B cell (primary cell): ENCODE data around the gene AVPI1. TPM values are rescaled to one million over a fixed set of nuclear protein-coding genes. Genes with fewer than 3 reads are reported as not detected.

ENCODE experiments used
- ATAC-seq: fragments of 200-7000 bp; cut with Tn5 transposase; one replicate; pipeline ENCODE4 v1.10.0; 2021; ENCODE audit warnings: low read depth, mild to moderate bottlenecking, moderate number of reproducible peaks, moderate library complexity
- CTCF ChIA-PET: fragments of 350-600 bp; sonication (Branson Sonifier 250); formaldehyde crosslinking; loops from one replicate; lab custom pipeline; 2021; ENCODE audit warnings: antibody characterized with exemption, inconsistent platforms; lab: Charles Lee
- POLR2A ChIA-PET: fragments of 350-600 bp; sonication (Branson Sonifier 250); formaldehyde crosslinking; loops from one replicate; lab custom pipeline; 2021; ENCODE audit warnings: antibody characterized with exemption; lab: Charles Lee
- DNase-seq: peaks from one replicate; pipeline ENCODE4 v3.0.0; 2013
- H2AFZ ChIP-seq: 2 replicates; pipeline ENCODE4 v1.6.1; 2012; ENCODE audit warnings: mild to moderate bottlenecking, low read depth, low read length; ENCODE audit not compliant: insufficient read depth, poor library complexity, severe bottlenecking
- H3K27ac ChIP-seq, 2 donors: 1 replicate in 1 of 2; 2 replicates in 1 of 2; pipeline ENCODE4 v1.5.1; 2012 to 2013; ENCODE audit warnings: low read length in 2 of 2, mild to moderate bottlenecking in 2 of 2, moderate library complexity in 1 of 2
- H3K27me3 ChIP-seq, 4 experiments: fragments of 200-600 bp in 1 of 4; sonication (generic) in 1 of 4; replicated peaks in 1 of 4; 1 replicate in 2 of 4; 2 replicates in 2 of 4; pipeline versions ENCODE4 v1.6.1 to v1.7.0; 2013 to 2016; ENCODE audit warnings: low read length in 3 of 4, mild to moderate bottlenecking in 2 of 4, mixed read lengths in 1 of 4, moderate library complexity in 1 of 4; ENCODE audit not compliant: insufficient read depth in 4 of 4, control insufficient read depth in 3 of 4; ENCODE audit errors: control extremely low read depth in 1 of 4
- H3K36me3 ChIP-seq, 2 experiments: replicated peaks in 1 of 2; 1 replicate in 1 of 2; 2 replicates in 1 of 2; pipeline versions ENCODE4 v1.6.1 to v1.7.1; 2013; ENCODE audit warnings: low read length in 1 of 2; ENCODE audit not compliant: insufficient read depth in 2 of 2, control insufficient read depth in 1 of 2; ENCODE audit errors: control extremely low read depth in 1 of 2, extremely low read depth in 1 of 2
- H3K4me1 ChIP-seq, 2 donors: fragments of 200-600 bp in 1 of 2; sonication (generic) in 1 of 2; 1 replicate in 1 of 2; 2 replicates in 1 of 2; pipeline versions ENCODE4 v1.5.1 to v1.6.1; 2013 to 2017; ENCODE audit warnings: low read length in 2 of 2; ENCODE audit not compliant: control insufficient read depth in 2 of 2, insufficient read depth in 2 of 2
- H3K4me2 ChIP-seq: replicated peaks from 2 replicates; pipeline ENCODE3; 2012; ENCODE audit warnings: mild to moderate bottlenecking, low read depth, low read length; ENCODE audit not compliant: poor library complexity, severe bottlenecking
- H3K4me3 ChIP-seq, 5 experiments: fragments of 200-600 bp in 1 of 5; sonication (generic) in 1 of 5; 1 replicate in 3 of 5; 2 replicates in 2 of 5; pipeline versions ENCODE4 v1.5.1 to v1.7.0; 2011 to 2016; ENCODE audit warnings: low read length in 4 of 5, mild to moderate bottlenecking in 4 of 5, low read depth in 2 of 5, control low read depth in 1 of 5, moderate library complexity in 1 of 5; ENCODE audit not compliant: insufficient read depth in 1 of 5; ENCODE audit errors: control extremely low read depth in 1 of 5, extremely low read depth in 1 of 5
- H3K79me2 ChIP-seq: fragments of 200-600 bp; sonication (generic); one replicate; pipeline ENCODE4 v1.6.0; 2016; ENCODE audit warnings: low read length; ENCODE audit not compliant: control insufficient read depth, insufficient read depth
- H3K9ac ChIP-seq: fragments of 200-600 bp; sonication (generic); 2 replicates; pipeline ENCODE4 v1.6.1; 2017; ENCODE audit warnings: mild to moderate bottlenecking, low read length, moderate library complexity
- H3K9me3 ChIP-seq, 3 donors: one replicate each; pipeline versions ENCODE4 v1.6.1 to v1.7.1; 2013; ENCODE audit warnings: low read length in 2 of 3; ENCODE audit not compliant: control insufficient read depth in 2 of 3, insufficient read depth in 1 of 3; ENCODE audit errors: control extremely low read depth in 1 of 3
- H4K20me1 ChIP-seq: 2 replicates; pipeline ENCODE4 v1.6.0; 2012; ENCODE audit warnings: mild to moderate bottlenecking, low read length; ENCODE audit not compliant: insufficient read depth, control insufficient read depth, poor library complexity, severe bottlenecking
- H3K27ac Mint-ChIP-seq: one replicate; pipeline ENCODE4 v1.8.0; 2021; ENCODE audit warnings: mixed read lengths
- H3K27me3 Mint-ChIP-seq: one replicate; pipeline ENCODE4 v1.8.0; 2021; ENCODE audit warnings: mixed read lengths
- H3K4me1 Mint-ChIP-seq: one replicate; pipeline ENCODE4 v1.8.0; 2021; ENCODE audit warnings: mixed read lengths
- H3K4me3 Mint-ChIP-seq: one replicate; pipeline ENCODE4 v1.8.0; 2021; ENCODE audit warnings: mixed read lengths
- H3K9me3 Mint-ChIP-seq: one replicate; pipeline ENCODE4 v1.8.0; 2022; ENCODE audit warnings: mixed read lengths; ENCODE audit not compliant: insufficient read depth
- EZH2 ChIP-seq: IDR thresholded peaks from 2 replicates; pipeline ENCODE4 v1.6.1; 2012; ENCODE audit warnings: borderline replicate concordance, low read depth, mild to moderate bottlenecking, moderate library complexity, low read length; ENCODE audit not compliant: insufficient read depth, poor library complexity, severe bottlenecking
- WGBS: methylation state at CpG from one replicate; pipeline ENCODE4 v1.1.5; 2013; ENCODE audit warnings: missing lambda C conversion rate; ENCODE audit not compliant: insufficient coverage; 5-methylcytosine and 5-hydroxymethylcytosine counted together
- intact Hi-C: fragments of 100-400 bp; cut with micrococcal nuclease; formaldehyde crosslinking; loops from one replicate; pipeline ENCODE4 v1.10.0; 2022
- polyA plus RNA-seq: library from polyadenylated mRNA; depleted of rRNA; stranded (reverse); fragments of >200 nt; gene quantifications from 2 replicates; pipeline ENCODE4 v1.2.3, GENCODE V29; 2012
- total RNA-seq, 2 donors: library from RNA; stranded (reverse); fragments of 120-200 nt in 1 of 2; gene quantifications; 1 replicate in 1 of 2; 2 replicates in 1 of 2; pipeline versions ENCODE4 v1.2.3 to v1.2.4, GENCODE V29; 2013 to 2022
- TF ChIP-seq, protein P1 (sequence below): fragments of 200-600 bp; IDR thresholded peaks from one replicate; pipeline ENCODE4 v1.8.0; 2022; ENCODE audit warnings: antibody characterized with exemption, mild to moderate bottlenecking

The AVPI1 gene
- total and polyA plus RNA-seq, 2 donors (not counting 1 experiment from before 2014, with no cell fraction given) = 3.6 to 3.9 TPM

DNA sequence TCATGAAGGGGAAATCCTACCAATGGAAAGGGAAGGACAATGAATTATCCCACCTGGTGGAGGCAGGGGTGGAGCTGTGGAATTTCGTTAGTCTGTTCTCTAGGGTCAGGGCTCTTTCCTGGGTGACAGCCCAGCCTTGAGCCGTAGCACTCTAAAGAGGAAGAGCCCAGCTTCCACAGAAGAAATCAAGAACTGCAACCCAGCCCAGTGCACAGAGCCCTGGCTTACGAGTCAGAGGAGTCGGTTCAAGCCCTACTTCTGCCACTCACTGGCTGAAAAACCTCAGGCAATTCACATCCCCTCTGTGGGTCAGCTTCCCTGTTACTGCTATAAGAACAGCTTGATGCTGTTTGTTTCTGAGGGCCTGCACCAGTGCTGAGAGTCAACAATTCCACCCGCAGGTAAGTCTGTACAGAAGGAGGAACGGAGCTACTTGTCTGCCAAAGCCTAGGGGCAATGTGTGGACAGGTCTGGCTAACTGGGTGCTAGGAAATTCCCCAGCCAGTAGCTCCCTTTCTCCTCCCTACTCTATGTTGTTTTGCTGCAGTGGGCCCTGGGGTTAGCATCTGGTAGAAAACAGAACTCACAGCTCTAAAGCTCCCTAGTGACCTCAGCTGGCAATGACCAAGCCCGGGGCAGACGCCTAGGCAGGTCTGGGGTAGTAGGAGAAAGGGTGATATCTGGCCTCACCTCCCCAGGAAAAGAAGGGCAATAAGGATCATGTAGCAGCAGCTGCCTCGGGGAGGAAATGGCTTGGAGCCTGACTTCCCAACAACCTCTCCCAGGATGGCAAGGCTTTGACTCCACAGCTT is 3.3 kb downstream of the AVPI1 start:
- ChIA-PET POLR2A (interaction anchor here (0.7 kb wide), 1 partner anchor 78 kb away, joined by 4 read pairs; no protein-coding TSS in a partner anchor), CTCF (interaction anchor here (1.0 to 12.0 kb wide), 6 partner anchors 10 to 220 kb away, joined by 3 to 267 read pairs (median 4); partner anchors contain the start of gene ZFYVE27)
- ATAC-seq (no peak), DNase-seq (no peak)
- Mint-ChIP-seq H3K27me3 (no peaks in the 10 kb centered on the region), H3K9me3 (no peaks in the 10 kb centered on the region), H3K4me3 (no peak overlapping the region), H3K27ac (no peak overlapping the region), H3K4me1 (peaks cover 14% of the 10 kb centered on the region)
- peaks cover 4 to 15% of the 10 kb centered on the region in 2 donors for H3K4me1 ChIP-seq
- H3K79me2 ChIP-seq = no peaks in the 10 kb centered on the region
- WGBS = 83% methylated on average over 9 of the region's 9 CpGs
- H3K27ac ChIP-seq = no peak overlapping the region
- H3K9me3 ChIP-seq = no peaks in the 10 kb centered on the region
- H2AFZ ChIP-seq = no peak overlapping the region
- H3K4me2 ChIP-seq = no peak overlapping the region
- intact Hi-C loops = no loop called here
- TF ChIP-seq EZH2 = no peak
- TF ChIP-seq, protein P1, sequence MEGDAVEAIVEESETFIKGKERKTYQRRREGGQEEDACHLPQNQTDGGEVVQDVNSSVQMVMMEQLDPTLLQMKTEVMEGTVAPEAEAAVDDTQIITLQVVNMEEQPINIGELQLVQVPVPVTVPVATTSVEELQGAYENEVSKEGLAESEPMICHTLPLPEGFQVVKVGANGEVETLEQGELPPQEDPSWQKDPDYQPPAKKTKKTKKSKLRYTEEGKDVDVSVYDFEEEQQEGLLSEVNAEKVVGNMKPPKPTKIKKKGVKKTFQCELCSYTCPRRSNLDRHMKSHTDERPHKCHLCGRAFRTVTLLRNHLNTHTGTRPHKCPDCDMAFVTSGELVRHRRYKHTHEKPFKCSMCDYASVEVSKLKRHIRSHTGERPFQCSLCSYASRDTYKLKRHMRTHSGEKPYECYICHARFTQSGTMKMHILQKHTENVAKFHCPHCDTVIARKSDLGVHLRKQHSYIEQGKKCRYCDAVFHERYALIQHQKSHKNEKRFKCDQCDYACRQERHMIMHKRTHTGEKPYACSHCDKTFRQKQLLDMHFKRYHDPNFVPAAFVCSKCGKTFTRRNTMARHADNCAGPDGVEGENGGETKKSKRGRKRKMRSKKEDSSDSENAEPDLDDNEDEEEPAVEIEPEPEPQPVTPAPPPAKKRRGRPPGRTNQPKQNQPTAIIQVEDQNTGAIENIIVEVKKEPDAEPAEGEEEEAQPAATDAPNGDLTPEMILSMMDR = no peak
- no peaks in the 10 kb centered on the region for H4K20me1 ChIP-seq
- no peaks in the 10 kb centered on the region for H3K27me3 ChIP-seq
- no peaks in the 10 kb centered on the region for H3K36me3 ChIP-seq
- no peak overlapping the region for H3K4me3 ChIP-seq
- no peak overlapping the region for H3K9ac ChIP-seq

DNA sequence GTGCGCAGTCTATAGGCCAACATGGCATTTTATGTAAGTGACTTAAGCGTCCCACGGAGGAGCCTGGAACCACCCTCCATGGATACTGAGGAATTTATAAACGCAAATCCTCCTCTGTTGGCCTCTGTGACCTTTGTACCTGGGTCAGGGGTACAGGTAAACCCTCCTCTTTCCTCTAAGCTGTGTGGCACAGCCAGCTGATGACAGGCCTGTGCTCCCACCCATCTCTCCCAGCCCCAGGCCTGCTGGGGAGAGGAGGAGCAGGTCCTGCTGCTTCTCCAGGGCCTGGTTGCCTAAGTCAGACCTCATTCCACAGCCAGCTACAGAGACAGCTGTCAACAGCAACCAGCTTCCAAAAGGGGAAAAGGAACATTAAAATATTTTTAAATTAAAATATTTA is 5.0 kb downstream of the AVPI1 start:
- Mint-ChIP-seq H3K27ac (no peak overlapping the region), H3K4me1 (peaks cover 15% of the 10 kb centered on the region), H3K4me3 (no peak overlapping the region), H3K9me3 (no peaks in the 10 kb centered on the region), H3K27me3 (no peaks in the 10 kb centered on the region)
- no peak overlapping the region for H3K4me2 ChIP-seq
- no peak overlapping the region for H3K9ac ChIP-seq
- intact Hi-C loops = no loop called here
- no peaks in the 10 kb centered on the region for H3K9me3 ChIP-seq
- no peaks in the 10 kb centered on the region for H4K20me1 ChIP-seq
- H2AFZ ChIP-seq = no peak overlapping the region
- CTCF ChIA-PET = interaction anchor here (1.6 to 12.0 kb wide), 3 partner anchors 20 to 221 kb away, joined by 4 to 267 read pairs (median 13); partner anchors contain the start of gene ZFYVE27
- H3K4me1 ChIP-seq = peaks cover 5 to 15% of the 10 kb centered on the region in 2 donors
- H3K36me3 ChIP-seq = no peaks in the 10 kb centered on the region
- H3K27me3 ChIP-seq = no peaks in the 10 kb centered on the region
- ATAC-seq (no peak), DNase-seq (no peak)
- no peak overlapping the region for H3K4me3 ChIP-seq
- TF ChIP-seq, protein P1 = no peak
- no peak for TF ChIP-seq EZH2
- no peaks in the 10 kb centered on the region for H3K79me2 ChIP-seq
- H3K27ac ChIP-seq = no peak overlapping the region
- POLR2A ChIA-PET = no interaction called here
- 100% methylated on average over 3 of the region's 4 CpGs for WGBS
